ENCODE measurements around the gene SERBP1. TPM values are rescaled to one million over a fixed set of nuclear protein-coding genes. Genes with fewer than 3 reads are reported as not detected.
"Not testable (repeated sequence)": the region's sequence is repeated elsewhere in the genome, so short reads cannot be mapped to it uniquely, and the experiment has no call there.

The SERBP1 gene
- total RNA-seq, 1 donor from 2014 or later: 250 TPM

DNA sequence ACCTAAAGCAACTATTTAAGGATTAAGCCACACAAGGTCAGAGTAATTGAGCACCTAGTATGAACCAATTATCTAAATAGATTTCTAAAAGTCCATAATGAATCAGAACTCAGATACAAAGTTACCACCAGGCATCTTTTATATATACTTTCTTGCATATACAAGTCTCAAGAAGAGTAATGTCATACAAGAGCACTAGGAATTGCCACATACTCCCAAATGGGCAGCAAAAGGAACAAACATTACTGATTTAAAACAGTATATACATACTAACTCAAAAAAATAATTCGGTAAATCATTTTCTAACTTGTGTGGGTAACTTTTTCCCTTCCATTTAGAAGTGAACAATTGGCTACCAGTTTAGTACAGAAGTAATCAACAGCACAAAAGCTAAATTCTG, 22.1 kb downstream of the SERBP1 start:
- no peak for DNase-seq (ENCODE audit: extremely low read depth, low read depth, low spot score)

GRCh38 chr1:67407498-67407897, 22.7 kb downstream of the SERBP1 start:
- no peak for DNase-seq (ENCODE audit: extremely low read depth, low read depth, low spot score)

DNA sequence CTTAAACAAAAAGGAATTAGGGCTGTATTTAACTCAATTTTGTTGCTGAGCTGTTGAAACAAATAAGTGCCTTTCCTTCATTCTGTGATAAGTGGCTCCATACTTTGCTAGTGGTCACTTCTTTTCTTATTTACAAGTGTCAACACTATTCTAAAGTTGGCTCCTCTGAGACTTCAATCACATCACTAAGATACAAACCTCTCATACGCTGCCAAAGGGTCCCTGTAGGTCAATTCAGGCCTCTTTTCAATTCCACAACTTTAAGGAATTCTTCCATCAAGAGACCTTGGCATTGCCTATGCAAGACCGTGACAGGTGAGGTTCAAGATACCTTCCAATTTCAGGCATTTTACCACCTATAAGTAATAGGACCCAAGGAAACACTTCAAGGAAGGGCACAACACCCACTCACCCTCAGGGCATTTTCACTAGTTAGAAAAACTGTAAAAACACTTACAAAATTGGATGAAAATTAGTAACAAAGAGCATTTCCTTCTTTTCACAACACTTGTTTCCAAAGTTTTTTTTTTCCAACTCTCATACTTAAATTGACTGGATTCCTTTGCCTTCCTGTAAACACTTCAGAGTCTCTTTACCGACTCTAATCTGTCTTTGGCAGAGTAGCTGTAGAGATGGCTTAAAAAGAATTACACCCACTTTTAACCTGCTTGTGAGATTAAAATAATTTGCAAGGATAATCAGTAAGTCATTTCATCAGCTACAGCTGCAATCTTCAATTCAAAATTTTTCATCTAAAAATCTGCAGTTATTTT, 24.5 kb downstream of the SERBP1 start:
- DNase-seq (ENCODE audit: extremely low read depth, low read depth, low spot score): no peak

GRCh38 chr1:67404212-67404620, 26.0 kb downstream of the SERBP1 start:
- no peak for DNase-seq (ENCODE audit: extremely low read depth, low read depth, low spot score)

DNA sequence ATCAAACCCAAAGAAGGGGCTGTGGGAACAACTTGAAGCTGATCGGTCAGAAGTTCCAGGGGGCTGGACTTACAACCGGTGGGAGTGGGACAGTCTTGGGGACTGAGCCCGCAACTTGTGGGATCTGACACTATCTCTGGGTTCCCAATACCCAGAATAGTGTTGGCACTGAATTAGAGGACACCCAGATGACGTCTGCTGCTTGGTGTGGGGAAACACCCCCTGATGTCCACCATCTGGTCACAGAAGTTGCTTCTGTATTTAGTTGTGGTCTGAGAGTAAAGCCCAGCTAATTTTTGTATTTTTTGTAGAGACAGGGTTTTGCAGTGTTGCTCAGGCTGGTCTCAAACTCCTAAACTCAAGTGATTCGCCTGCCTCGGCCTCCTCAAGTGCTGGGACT, 28.8 kb downstream of the SERBP1 start:
- no peak for DNase-seq (ENCODE audit: extremely low read depth, low read depth, low spot score)

GRCh38 chr1:67400029-67400786, 30.0 kb downstream of the SERBP1 start:
- DNase-seq (ENCODE audit: extremely low read depth, low read depth, low spot score): not testable (repeated sequence)

DNA sequence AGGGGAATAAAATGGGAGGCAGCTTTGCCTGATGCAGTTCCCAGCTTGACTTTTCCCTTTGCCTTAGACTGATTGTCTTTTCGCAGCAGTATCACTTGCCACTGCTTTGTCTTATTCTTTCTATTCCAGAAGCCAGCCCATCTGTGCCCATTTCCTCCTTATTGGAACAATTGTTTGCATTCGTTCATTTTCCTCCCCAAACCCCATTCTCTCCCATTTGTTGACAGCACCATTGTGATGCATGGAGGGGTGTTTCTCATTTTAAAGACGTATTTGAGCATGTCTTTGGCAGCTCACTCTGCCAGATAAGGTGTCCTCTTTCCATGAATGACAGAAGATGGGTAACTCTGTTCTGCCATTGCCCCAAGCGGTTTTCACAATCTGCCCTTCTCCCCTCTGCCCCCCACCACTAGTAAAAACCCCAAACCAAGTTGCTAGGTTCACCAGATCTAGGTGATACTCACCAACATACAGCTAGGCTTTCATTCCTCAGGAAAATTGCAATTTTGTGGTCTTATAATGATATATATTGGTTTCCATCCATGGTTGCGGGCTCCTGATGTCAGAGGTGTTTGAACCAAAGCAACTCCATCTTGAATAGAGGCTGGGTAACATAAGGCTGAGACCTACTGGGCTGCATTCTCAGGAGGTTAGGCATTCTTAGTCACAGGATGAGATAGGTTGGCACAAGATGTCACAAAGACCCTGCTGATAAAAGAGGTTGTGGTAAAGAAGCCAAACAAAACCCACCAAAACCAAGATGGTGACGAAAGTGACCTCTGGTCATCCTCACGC, 30.8 kb downstream of the SERBP1 start:
- no peak for DNase-seq (ENCODE audit: extremely low read depth, low read depth, low spot score)

- no peak for DNase-seq (ENCODE audit: extremely low read depth, low read depth, low spot score)
Observed at GRCh38 chr1:67394548-67394947, 35.7 kb downstream of the SERBP1 start.

GRCh38 chr1:67393737-67394136, 36.5 kb downstream of the SERBP1 start:
- DNase-seq (ENCODE audit: extremely low read depth, low read depth, low spot score): no peak

DNA sequence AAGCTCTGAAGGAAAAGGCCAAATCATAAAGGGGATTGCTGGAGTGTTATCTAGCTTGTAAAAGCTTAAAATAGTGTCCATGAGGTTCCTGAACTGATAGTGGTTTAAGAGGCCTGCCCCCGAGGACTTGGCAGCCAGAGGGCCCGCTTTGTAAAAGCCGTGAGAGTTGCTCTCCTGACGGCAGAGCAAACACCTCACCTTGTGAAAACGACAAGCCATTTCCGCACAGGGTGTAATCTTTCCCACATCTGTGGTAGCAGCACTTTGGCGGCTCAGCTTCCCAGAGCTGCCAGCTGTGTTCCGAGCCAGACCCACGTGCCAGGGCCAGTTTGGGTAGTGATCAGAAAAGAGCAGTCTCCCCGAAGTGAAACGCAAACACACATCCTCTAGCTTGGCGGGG, 37.0 kb downstream of the SERBP1 start:
- no peak for DNase-seq (ENCODE audit: extremely low read depth, low read depth, low spot score)

- no peak for DNase-seq (ENCODE audit: extremely low read depth, low read depth, low spot score)
Observed at GRCh38 chr1:67390041-67390887, 39.9 kb downstream of the SERBP1 start.

DNA sequence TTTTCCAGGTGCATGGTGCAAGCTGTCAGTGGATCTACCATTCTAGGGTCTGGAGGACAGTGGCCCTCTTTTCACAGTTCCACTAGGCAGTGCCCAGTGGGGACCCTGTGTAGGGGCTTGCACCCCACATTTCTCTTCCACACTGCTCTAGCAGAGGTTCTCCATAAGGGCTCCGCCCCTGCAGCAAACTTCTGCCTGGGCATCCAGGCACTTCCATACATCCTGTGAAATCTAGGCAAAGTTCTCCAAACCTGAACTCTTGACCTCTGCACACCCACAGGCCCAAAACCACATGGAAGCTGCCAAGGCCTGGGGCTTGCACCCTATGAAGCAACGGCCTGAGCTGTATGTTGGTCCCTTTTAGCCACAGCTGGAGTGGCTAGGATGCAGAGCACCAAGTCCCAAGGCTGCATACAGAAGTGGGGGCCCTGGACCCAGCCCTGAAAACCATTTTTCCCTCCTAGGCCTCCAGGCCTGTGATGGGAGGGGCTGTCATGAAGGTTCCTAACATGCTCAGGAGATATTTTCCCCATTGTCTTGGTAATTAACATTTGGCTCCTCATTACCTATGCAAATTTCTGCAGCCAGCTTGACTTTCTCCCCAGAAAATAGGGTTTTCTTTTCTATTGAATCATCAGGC, 46.1 kb downstream of the SERBP1 start:
- DNase-seq (ENCODE audit: extremely low read depth, low read depth, low spot score): no peak

GRCh38 chr1:67382292-67382691, 47.9 kb downstream of the SERBP1 start:
- DNase-seq (ENCODE audit: extremely low read depth, low read depth, low spot score): no peak

- DNase-seq (ENCODE audit: extremely low read depth, low read depth, low spot score): no peak
Observed at GRCh38 chr1:67381154-67381553, 49.0 kb downstream of the SERBP1 start.

DNA sequence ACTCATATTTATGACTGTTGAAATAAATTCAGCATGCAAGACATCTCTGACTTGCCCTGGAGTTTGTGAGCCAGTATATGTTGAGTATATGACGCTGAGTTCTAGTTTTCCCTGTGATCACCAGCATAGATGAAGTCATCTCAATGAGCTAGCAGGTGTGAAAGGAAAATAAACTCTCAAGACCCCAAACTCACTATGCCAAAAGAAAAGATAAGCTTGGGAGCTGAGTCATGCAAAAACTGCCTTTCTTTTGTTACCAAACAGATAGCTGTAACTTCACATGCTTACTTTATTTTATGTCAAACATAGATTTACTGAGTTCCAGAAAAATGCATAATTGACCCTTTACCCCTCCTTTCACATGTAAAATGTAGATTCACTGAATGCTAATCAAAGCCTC, 52.9 kb downstream of the SERBP1 start:
- DNase-seq (ENCODE audit: extremely low read depth, low read depth, low spot score): no peak

- DNase-seq (ENCODE audit: extremely low read depth, low read depth, low spot score): no peak
Observed at GRCh38 chr1:67376381-67376780, 53.8 kb downstream of the SERBP1 start.

- DNase-seq (ENCODE audit: extremely low read depth, low read depth, low spot score): no peak
Observed at GRCh38 chr1:67372898-67373297, 57.3 kb downstream of the SERBP1 start.

DNA sequence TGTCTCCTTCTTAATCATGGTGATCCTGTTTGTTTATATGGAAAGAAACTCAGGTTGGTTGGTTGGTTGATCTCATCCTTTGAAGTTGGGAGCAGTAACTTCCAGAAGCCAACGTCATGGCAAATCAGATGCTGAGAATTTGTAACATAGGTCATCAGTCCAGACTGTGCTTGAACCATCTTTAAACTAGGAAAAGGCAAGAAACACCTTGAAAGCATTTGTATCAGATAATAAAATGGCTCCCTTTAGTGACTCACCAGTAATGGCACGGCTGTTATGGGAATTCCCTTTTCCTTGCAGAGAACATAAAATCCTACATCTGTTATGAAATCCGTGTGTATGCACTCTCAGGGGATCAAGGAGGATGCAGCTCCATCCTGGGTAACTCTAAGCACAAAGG, 58.1 kb downstream of the SERBP1 start:
- no peak for DNase-seq (ENCODE audit: extremely low read depth, low read depth, low spot score)

DNA sequence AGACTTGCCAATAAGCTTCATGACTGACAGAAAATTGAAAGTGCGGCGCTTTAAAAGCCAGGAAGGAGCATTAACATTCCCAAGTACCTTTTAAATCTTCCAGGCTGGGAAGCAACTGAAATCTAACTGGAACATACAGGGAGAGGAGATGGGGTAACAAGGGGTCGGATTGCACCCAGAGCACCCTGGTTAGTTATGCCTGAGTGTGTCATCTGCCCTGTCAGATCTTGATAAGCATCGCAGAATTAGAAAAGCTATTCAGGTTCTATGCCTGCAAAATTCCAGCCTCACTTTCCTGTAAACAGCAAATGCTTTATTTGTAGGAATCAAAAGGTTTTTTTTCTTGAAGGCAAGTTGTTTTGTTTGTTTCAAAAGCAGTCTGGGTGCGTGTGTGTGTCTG, 58.5 kb downstream of the SERBP1 start:
- DNase-seq (ENCODE audit: extremely low read depth, low read depth, low spot score): no peak

DNA sequence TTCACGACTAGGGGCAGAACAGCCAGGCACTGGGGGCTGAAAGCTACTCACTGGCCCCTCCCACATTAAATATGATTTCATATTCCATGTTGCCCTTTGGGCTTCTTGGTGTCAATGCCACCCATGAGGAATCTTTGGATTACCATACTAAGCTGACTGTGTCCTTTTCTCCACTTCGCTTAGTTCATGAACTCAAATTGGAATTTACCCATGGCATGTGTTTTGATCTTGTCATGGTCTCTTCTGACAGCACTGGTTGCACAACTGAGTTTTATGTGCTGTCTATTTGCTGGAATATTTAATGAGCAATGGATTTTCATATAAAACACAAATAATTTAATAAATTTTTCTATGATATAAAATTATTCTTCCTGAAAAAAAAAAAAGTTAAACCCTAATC, 59.2 kb downstream of the SERBP1 start:
- DNase-seq (ENCODE audit: extremely low read depth, low read depth, low spot score): no peak
